Astrocyte (in vitro differentiated cells and primary cell): Measurements from ENCODE around the gene C5orf15. TPM values are rescaled to one million over a fixed set of nuclear protein-coding genes. Genes with fewer than 3 reads are reported as not detected.

ENCODE experiments used
- DNase-seq: peaks from one replicate; pipeline ENCODE4 v3.0.0-alpha.2; 2010; ENCODE audit warnings: low read depth
- FAIRE-seq: peaks from 2 replicates; lab custom pipeline; 2011; peaks lifted over from hg19 to GRCh38; lab: Jason Lieb, UNC
- H2AFZ ChIP-seq: 2 replicates; pipeline ENCODE4 v1.6.0; 2012; ENCODE audit warnings: low read depth, low read length, inconsistent platforms
- H3K27ac ChIP-seq: 2 replicates; pipeline ENCODE4 v1.5.1; 2011; ENCODE audit warnings: low read depth, low read length, inconsistent platforms
- H3K27me3 ChIP-seq: 2 replicates; pipeline ENCODE4 v1.6.0; 2011; ENCODE audit warnings: low read length, inconsistent platforms; ENCODE audit not compliant: insufficient read depth
- H3K36me3 ChIP-seq: 2 replicates; pipeline ENCODE4 v1.5.1; 2011; ENCODE audit warnings: low read length, inconsistent platforms; ENCODE audit not compliant: insufficient read depth
- H3K4me1 ChIP-seq: 2 replicates; pipeline ENCODE4 v1.5.1; 2011; ENCODE audit warnings: low read length, inconsistent platforms; ENCODE audit not compliant: insufficient read depth
- H3K4me2 ChIP-seq: 2 replicates; pipeline ENCODE4 v1.6.0; 2012; ENCODE audit warnings: low read length, inconsistent platforms
- H3K4me3 ChIP-seq: 2 replicates; pipeline ENCODE4 v1.5.1; 2011; ENCODE audit warnings: low read depth, mild to moderate bottlenecking, low read length, inconsistent platforms; ENCODE audit not compliant: insufficient read depth
- H3K79me2 ChIP-seq: 2 replicates; pipeline ENCODE4 v1.6.0; 2012; ENCODE audit warnings: mild to moderate bottlenecking, low read length, inconsistent platforms; ENCODE audit not compliant: insufficient read depth
- H3K9ac ChIP-seq: 2 replicates; pipeline ENCODE4 v1.6.0; 2012; ENCODE audit warnings: mild to moderate bottlenecking, low read length, inconsistent platforms
- H3K9me3 ChIP-seq: 2 replicates; pipeline ENCODE4 v1.5.1; 2012; ENCODE audit warnings: low read depth, mild to moderate bottlenecking, low read length, inconsistent platforms; ENCODE audit not compliant: insufficient read depth
- H4K20me1 ChIP-seq: 2 replicates; pipeline ENCODE4 v1.6.0; 2012; ENCODE audit warnings: low read length, inconsistent platforms; ENCODE audit not compliant: insufficient read depth
- H3K27ac Mint-ChIP-seq: one replicate; pipeline ENCODE4 v1.8.0; 2021; ENCODE audit warnings: mild to moderate bottlenecking, mixed read lengths; ENCODE audit not compliant: unreplicated experiment
- H3K27me3 Mint-ChIP-seq: one replicate; pipeline ENCODE4 v1.8.0; 2021; ENCODE audit warnings: low read depth, mixed read lengths; ENCODE audit not compliant: unreplicated experiment
- H3K36me3 Mint-ChIP-seq: one replicate; pipeline ENCODE4 v1.8.0; 2021; ENCODE audit warnings: low read depth, mixed read lengths; ENCODE audit not compliant: unreplicated experiment
- H3K4me1 Mint-ChIP-seq: one replicate; pipeline ENCODE4 v1.8.0; 2021; ENCODE audit warnings: low read depth, mixed read lengths; ENCODE audit not compliant: unreplicated experiment
- H3K4me3 Mint-ChIP-seq: one replicate; pipeline ENCODE4 v1.8.0; 2021; ENCODE audit warnings: mild to moderate bottlenecking, moderate library complexity, mixed read lengths; ENCODE audit not compliant: unreplicated experiment
- H3K9me3 Mint-ChIP-seq: one replicate; pipeline ENCODE4 v1.8.0; 2021; ENCODE audit warnings: mild to moderate bottlenecking, mixed read lengths; ENCODE audit not compliant: unreplicated experiment
- CTCF ChIP-seq: IDR thresholded peaks from 2 replicates; pipeline ENCODE4 v1.5.1; 2011; ENCODE audit warnings: low read depth, mild to moderate bottlenecking, inconsistent platforms, low read length, moderate library complexity; ENCODE audit not compliant: insufficient read depth
- EZH2 ChIP-seq: IDR thresholded peaks from 2 replicates; pipeline ENCODE4 v1.6.1; 2012; ENCODE audit warnings: mild to moderate bottlenecking, low read length, inconsistent platforms; ENCODE audit not compliant: insufficient read depth
- total RNA-seq: library from RNA; stranded (reverse); gene quantifications from 2 replicates; pipeline ENCODE4 v1.2.1, GENCODE V29; 2021

Gene C5orf15
- total RNA-seq, 1 donor from 2014 or later = 88.8 TPM

GRCh38 chr5:133916914-133917313 is 51.5 kb downstream of the C5orf15 start:
- H3K9me3 ChIP-seq = no peaks in the 10 kb centered on the region
- H3K4me3 Mint-ChIP-seq = no peak overlapping the region
- H3K9ac ChIP-seq = no peak overlapping the region
- TF ChIP-seq EZH2 (no peak), CTCF (no peak)
- no peak overlapping the region for H3K4me2 ChIP-seq
- H3K4me1 ChIP-seq = no peaks in the 10 kb centered on the region
- H3K27ac ChIP-seq = no peak overlapping the region
- DNase-seq (no peak), FAIRE-seq (no peak)
- no peaks in the 10 kb centered on the region for H3K36me3 ChIP-seq
- no peak overlapping the region for H2AFZ ChIP-seq
- peaks cover 2% of the 10 kb centered on the region for H3K27me3 ChIP-seq
- no peaks in the 10 kb centered on the region for H3K9me3 Mint-ChIP-seq
- no peaks in the 10 kb centered on the region for H4K20me1 ChIP-seq
- H3K27ac Mint-ChIP-seq = no peak overlapping the region
- peaks cover 30% of the 10 kb centered on the region for H3K27me3 Mint-ChIP-seq
- H3K4me1 Mint-ChIP-seq = no peaks in the 10 kb centered on the region
- no peaks in the 10 kb centered on the region for H3K79me2 ChIP-seq
- peaks cover 2% of the 10 kb centered on the region for H3K36me3 Mint-ChIP-seq
- H3K4me3 ChIP-seq = no peak overlapping the region

DNA sequence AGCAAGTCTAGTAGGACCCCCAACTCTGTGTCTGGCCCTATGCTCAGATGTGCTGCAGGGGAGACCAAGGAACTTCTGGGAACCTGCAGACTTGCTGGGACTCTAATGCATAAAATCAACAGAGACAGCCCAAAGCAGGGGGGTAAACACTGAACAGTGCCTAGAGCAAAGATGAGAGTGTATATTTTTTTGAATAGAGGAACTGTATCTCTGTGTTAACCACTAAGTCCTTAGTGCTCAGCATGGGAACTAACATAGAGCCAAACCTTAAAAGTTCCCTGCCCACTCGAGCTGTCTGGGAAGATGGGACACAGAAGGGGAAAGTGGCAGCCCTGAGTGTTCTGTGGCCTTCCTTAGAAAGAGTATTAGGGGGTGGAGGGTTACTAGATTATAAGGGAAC is 51.9 kb downstream of the C5orf15 start:
- Histone ChIP-seq H3K4me3 (no peak overlapping the region), H3K27me3 (peaks cover 2% of the 10 kb centered on the region), H3K9me3 (no peaks in the 10 kb centered on the region), H3K79me2 (no peaks in the 10 kb centered on the region), H3K4me2 (no peak overlapping the region), H3K9ac (no peak overlapping the region), H4K20me1 (no peaks in the 10 kb centered on the region), H3K36me3 (no peaks in the 10 kb centered on the region), H3K4me1 (no peaks in the 10 kb centered on the region), H2AFZ (no peak overlapping the region), H3K27ac (no peak overlapping the region)
- Mint-ChIP-seq H3K27me3 (peaks cover 29% of the 10 kb centered on the region), H3K4me1 (no peaks in the 10 kb centered on the region), H3K9me3 (no peaks in the 10 kb centered on the region), H3K27ac (no peak overlapping the region), H3K36me3 (peaks cover 2% of the 10 kb centered on the region), H3K4me3 (no peak overlapping the region)
- no peak for TF ChIP-seq EZH2
- no peak for TF ChIP-seq CTCF
- FAIRE-seq (no peak), DNase-seq (no peak)

GRCh38 chr5:133914434-133914833 is 54.0 kb downstream of the C5orf15 start:
- TF ChIP-seq EZH2 (no peak), CTCF (no peak)
- Mint-ChIP-seq H3K27me3 (peaks cover 36% of the 10 kb centered on the region), H3K36me3 (no peaks in the 10 kb centered on the region), H3K9me3 (no peaks in the 10 kb centered on the region), H3K4me3 (no peak overlapping the region), H3K4me1 (no peaks in the 10 kb centered on the region), H3K27ac (no peak overlapping the region)
- Histone ChIP-seq H3K4me1 (no peaks in the 10 kb centered on the region), H3K9me3 (no peaks in the 10 kb centered on the region), H4K20me1 (no peaks in the 10 kb centered on the region), H3K4me2 (no peak overlapping the region), H3K79me2 (no peaks in the 10 kb centered on the region), H3K27me3 (peaks cover 2% of the 10 kb centered on the region), H2AFZ (no peak overlapping the region), H3K9ac (no peak overlapping the region), H3K4me3 (no peak overlapping the region), H3K27ac (no peak overlapping the region), H3K36me3 (no peaks in the 10 kb centered on the region)
- DNase-seq (no peak), FAIRE-seq (no peak)
